Peyer's patch (tissue), 4 donors: Measurements from ENCODE around the gene GNB5. TPM values are rescaled to one million over a fixed set of nuclear protein-coding genes. Genes with fewer than 3 reads are reported as not detected.

Experiments
- DNase-seq, 3 donors: peaks; one replicate each; pipeline ENCODE4 v3.0.0-alpha.2; 2017 to 2019
- H3K27ac ChIP-seq, 4 donors: fragments of 200-600 bp; sonication (generic); one replicate each; pipeline ENCODE4 v1.5.1; 2016 to 2019
- H3K27me3 ChIP-seq, 2 donors: fragments of 200-600 bp; sonication (generic); one replicate each; pipeline ENCODE4 v1.5.1; 2019
- H3K36me3 ChIP-seq, 3 donors: fragments of 200-600 bp; sonication (generic); one replicate each; pipeline ENCODE4 v1.5.1; 2016 to 2019
- H3K4me1 ChIP-seq, 4 donors: fragments of 200-600 bp; sonication (generic); one replicate each; pipeline ENCODE4 v1.5.1; 2016 to 2019
- H3K4me3 ChIP-seq, 4 donors: fragments of 200-600 bp; sonication (generic); 1 replicate in 3 of 4; 2 replicates in 1 of 4; pipeline ENCODE4 v1.5.1; 2016 to 2019; ENCODE audit warnings: mild to moderate bottlenecking in 1 of 4
- H3K9me3 ChIP-seq, 4 donors: fragments of 200-600 bp; sonication (generic); one replicate each; pipeline ENCODE4 v1.5.1; 2016 to 2019; ENCODE audit warnings: mild to moderate bottlenecking in 1 of 4
- CTCF ChIP-seq, 6 experiments: fragments of 450-650 bp in 4 of 6; fragments of 200-600 bp in 2 of 6; sonication (generic) in 1 of 6; IDR thresholded peaks; one replicate each; pipeline ENCODE4 v1.5.1; 2017 to 2019; ENCODE audit warnings: antibody characterized with exemption in 6 of 6, mild to moderate bottlenecking in 3 of 6, moderate library complexity in 1 of 6
- POLR2A ChIP-seq, 2 donors: fragments of 450-650 bp; IDR thresholded peaks; one replicate each; pipeline ENCODE4 v1.5.1; 2017; ENCODE audit warnings: antibody characterized with exemption in 2 of 2, mild to moderate bottlenecking in 2 of 2, moderate library complexity in 2 of 2
- total RNA-seq, 4 donors: library from RNA; depleted of rRNA; stranded (reverse); fragments of >200 nt; gene quantifications; one replicate each; pipeline ENCODE4 v1.1.0, GENCODE V29; 2016

The GNB5 gene
- total RNA-seq, 4 donors from 2014 or later = 6.1 to 120 (median 7.6) TPM

- Histone ChIP-seq H3K36me3 (no peaks in the 10 kb centered on the region), H3K4me1 (peaks cover 2 to 27% (median 9%) of the 10 kb centered on the region in 4 donors), H3K4me3 (no peak overlapping the region), H3K27ac (no peak overlapping the region), H3K27me3 (no peaks in the 10 kb centered on the region), H3K9me3 (no peaks in the 10 kb centered on the region)
- DNase-seq = no peak
- TF ChIP-seq CTCF (IDR thresholded peaks at IDR 0.05) (no peak), POLR2A (IDR thresholded peaks at IDR 0.05) (no peak)
Measured at GRCh38 chr15:52114261-52115055, 76.7 kb downstream of the GNB5 start.

- DNase-seq = no peak
- H3K4me3 ChIP-seq = no peak overlapping the region
- H3K27ac ChIP-seq = no peak overlapping the region
- no peak for TF ChIP-seq POLR2A (IDR thresholded peaks at IDR 0.05)
- TF ChIP-seq CTCF (IDR thresholded peaks at IDR 0.05) = peak in 3 of 6 experiments; percentile 26 to 31 (median 27)
- no peaks in the 10 kb centered on the region for H3K36me3 ChIP-seq
- peaks cover 2 to 27% (median 9%) of the 10 kb centered on the region in 4 donors for H3K4me1 ChIP-seq
- H3K9me3 ChIP-seq = no peaks in the 10 kb centered on the region
- H3K27me3 ChIP-seq = no peaks in the 10 kb centered on the region
Measured at GRCh38 chr15:52113708-52114107, 77.5 kb downstream of the GNB5 start.

- Histone ChIP-seq H3K4me1 (peaks cover 2 to 27% (median 9%) of the 10 kb centered on the region in 4 donors), H3K9me3 (no peaks in the 10 kb centered on the region), H3K36me3 (no peaks in the 10 kb centered on the region), H3K27ac (no peak overlapping the region), H3K4me3 (no peak overlapping the region), H3K27me3 (no peaks in the 10 kb centered on the region)
- DNase-seq = no peak
- TF ChIP-seq CTCF (IDR thresholded peaks at IDR 0.05) = no peak
- no peak for TF ChIP-seq POLR2A (IDR thresholded peaks at IDR 0.05)
Measured at GRCh38 chr15:52113235-52113634, 78.0 kb downstream of the GNB5 start.

GRCh38 chr15:52112203-52112750 lies 78.9 kb downstream of the GNB5 start:
- TF ChIP-seq CTCF (IDR thresholded peaks at IDR 0.05) (peak in 3 of 6 experiments; percentile 8 to 33 (median 27)), POLR2A (IDR thresholded peaks at IDR 0.05) (no peak)
- no peaks in the 10 kb centered on the region for H3K36me3 ChIP-seq
- peak overlapping the region; percentile 1 to 70 (median 35) for H3K27ac ChIP-seq
- peaks cover 2 to 27% (median 9%) of the 10 kb centered on the region in 4 donors for H3K4me1 ChIP-seq
- no peaks in the 10 kb centered on the region for H3K9me3 ChIP-seq
- no peaks in the 10 kb centered on the region for H3K27me3 ChIP-seq
- peak overlapping the region; percentile 41 to 59 (median 52) for H3K4me3 ChIP-seq
- peak in 2 of 3 donors; percentile 66 to 74 for DNase-seq

- Histone ChIP-seq H3K4me1 (peaks cover 2 to 24% (median 9%) of the 10 kb centered on the region in 4 donors), H3K9me3 (no peaks in the 10 kb centered on the region), H3K27me3 (no peaks in the 10 kb centered on the region), H3K27ac (peak overlapping the region; percentile 1 to 70 (median 35)), H3K4me3 (peak overlapping the region; percentile 41 to 59 (median 52)), H3K36me3 (no peaks in the 10 kb centered on the region)
- DNase-seq = no peak
- TF ChIP-seq POLR2A (IDR thresholded peaks at IDR 0.05) = no peak
- no peak for TF ChIP-seq CTCF (IDR thresholded peaks at IDR 0.05)
Measured at GRCh38 chr15:52111517-52112202, 79.5 kb downstream of the GNB5 start.
